ENCODE results near the gene ANXA9. TPM values are rescaled to one million over a fixed set of nuclear protein-coding genes. Genes with fewer than 3 reads are reported as not detected.

ANXA9 gene
- total RNA-seq, 2 experiments from 2014 or later, result not detected

DNA sequence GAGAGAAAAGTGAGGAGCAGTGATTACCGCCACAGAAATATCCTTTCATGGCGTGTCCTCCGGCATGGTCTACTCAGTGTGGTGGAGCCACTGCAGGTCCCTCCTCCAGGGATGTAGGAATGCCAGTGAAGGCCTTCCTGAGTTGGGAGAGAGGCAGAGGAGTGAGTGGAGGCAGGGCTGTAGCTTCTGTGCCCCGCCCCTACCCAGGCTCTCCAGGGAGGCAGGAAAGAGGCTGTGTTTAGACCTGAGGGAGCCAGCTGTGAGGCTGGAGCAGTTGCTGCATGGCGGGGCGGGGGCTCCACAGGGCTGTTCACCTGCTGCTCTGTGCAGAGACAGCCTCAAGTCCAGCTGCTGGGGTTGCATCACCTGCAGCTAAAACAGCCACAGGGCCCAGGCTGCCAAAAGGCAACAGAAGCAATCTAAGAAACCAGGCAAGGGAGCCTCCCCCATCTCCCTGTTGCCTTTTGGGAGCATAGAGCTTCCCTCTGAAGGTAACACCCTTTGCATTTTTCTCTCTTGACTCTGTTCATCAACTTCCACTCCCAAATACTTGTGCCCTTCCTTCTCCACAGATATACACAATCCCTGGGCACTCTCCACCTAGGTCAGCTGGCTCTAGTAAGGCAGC is 801 bp upstream of the ANXA9 start:
- POLR2A ChIA-PET, result interaction anchor here (1.4 kb wide), 1 partner anchor 90 kb away, joined by 3 read pairs; no protein-coding TSS in a partner anchor
- H3K9me3 Mint-ChIP-seq, result no peaks in the 10 kb centered on the region
- ATAC-seq (ENCODE audit: low read depth), result no peak
- H3K27me3 Mint-ChIP-seq, result peaks cover 4% of the 10 kb centered on the region
- no peak overlapping the region for H3K4me3 Mint-ChIP-seq
- H3K4me1 Mint-ChIP-seq, result peaks cover 19% of the 10 kb centered on the region
- no peak for DNase-seq
- H3K36me3 Mint-ChIP-seq, result no peaks in the 10 kb centered on the region
- H3K27ac Mint-ChIP-seq, result peak overlapping the region; percentile 24

DNA sequence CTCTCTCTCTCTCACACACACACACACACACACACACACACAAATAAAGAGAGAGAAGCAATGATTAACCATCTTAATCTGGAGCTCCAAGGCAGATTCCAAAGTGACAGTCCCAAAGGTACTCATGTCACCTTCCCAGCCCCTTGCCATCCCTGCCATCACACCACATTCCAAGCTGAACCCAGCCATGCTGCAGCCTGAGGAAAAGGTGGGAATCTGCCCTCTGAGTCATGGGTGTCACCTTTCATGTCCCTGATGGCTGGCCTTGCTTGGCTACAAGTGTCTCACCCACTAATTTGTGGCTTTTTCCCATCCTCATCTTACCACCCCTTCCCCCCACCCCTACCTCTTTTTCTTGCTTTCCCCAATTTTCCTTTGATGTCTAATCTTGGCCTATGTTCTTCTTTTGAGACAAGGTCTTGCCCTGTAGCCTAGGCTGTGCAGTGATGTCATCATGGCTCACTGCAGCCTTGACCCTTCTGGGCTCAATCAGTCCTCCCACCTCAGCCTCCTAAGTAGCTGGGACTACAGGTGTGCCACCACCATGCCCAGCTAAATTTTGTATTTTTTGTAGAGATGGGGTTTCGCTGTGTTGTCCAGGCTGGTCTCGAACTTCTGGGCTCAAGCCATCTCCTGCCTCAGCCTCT is 3.2 kb downstream of the ANXA9 start:
- POLR2A ChIA-PET, result no interaction called here
- no peaks in the 10 kb centered on the region for H3K36me3 Mint-ChIP-seq
- DNase-seq (no peak), ATAC-seq (ENCODE audit: low read depth) (no peak)
- peaks cover 4% of the 10 kb centered on the region for H3K27me3 Mint-ChIP-seq
- no peaks in the 10 kb centered on the region for H3K9me3 Mint-ChIP-seq
- no peak overlapping the region for H3K4me3 Mint-ChIP-seq
- H3K27ac Mint-ChIP-seq, result no peak overlapping the region
- H3K4me1 Mint-ChIP-seq, result peaks cover 9% of the 10 kb centered on the region

- no peak overlapping the region for H3K4me3 Mint-ChIP-seq
- POLR2A ChIA-PET, result no interaction called here
- H3K27me3 Mint-ChIP-seq, result peaks cover 4% of the 10 kb centered on the region
- DNase-seq, result no peak
- ATAC-seq (ENCODE audit: low read depth), result no peak
- H3K27ac Mint-ChIP-seq, result no peak overlapping the region
- peaks cover 9% of the 10 kb centered on the region for H3K4me1 Mint-ChIP-seq
- no peaks in the 10 kb centered on the region for H3K36me3 Mint-ChIP-seq
- H3K9me3 Mint-ChIP-seq, result no peaks in the 10 kb centered on the region
Observed at GRCh38 chr1:150987924-150988323, 5.8 kb downstream of the ANXA9 start.

DNA sequence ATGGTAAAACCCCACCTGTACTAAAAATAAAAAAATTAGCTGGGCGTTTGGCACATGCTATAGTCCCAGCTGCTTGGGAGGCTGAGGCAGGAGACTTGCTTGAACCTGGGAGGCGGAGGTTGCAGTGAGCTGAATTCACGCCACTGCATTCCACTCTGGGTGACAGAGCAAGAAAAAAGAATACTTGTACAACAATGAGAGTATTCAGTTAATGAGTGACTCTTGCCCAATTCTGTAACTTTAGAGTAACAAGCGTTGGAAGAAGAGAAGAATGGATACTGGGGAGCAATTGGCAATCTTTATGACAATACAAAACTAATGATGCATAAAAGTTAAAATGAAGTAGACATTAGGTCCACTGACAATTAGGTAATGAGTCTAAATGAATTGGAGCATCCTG is 10.5 kb downstream of the ANXA9 start:
- no peak overlapping the region for H3K4me3 Mint-ChIP-seq
- H3K36me3 Mint-ChIP-seq, result no peaks in the 10 kb centered on the region
- POLR2A ChIA-PET, result no interaction called here
- H3K27ac Mint-ChIP-seq, result no peak overlapping the region
- H3K27me3 Mint-ChIP-seq, result no peaks in the 10 kb centered on the region
- H3K9me3 Mint-ChIP-seq, result no peaks in the 10 kb centered on the region
- ATAC-seq (ENCODE audit: low read depth) (no peak), DNase-seq (no peak)
- peaks cover 14% of the 10 kb centered on the region for H3K4me1 Mint-ChIP-seq

DNA sequence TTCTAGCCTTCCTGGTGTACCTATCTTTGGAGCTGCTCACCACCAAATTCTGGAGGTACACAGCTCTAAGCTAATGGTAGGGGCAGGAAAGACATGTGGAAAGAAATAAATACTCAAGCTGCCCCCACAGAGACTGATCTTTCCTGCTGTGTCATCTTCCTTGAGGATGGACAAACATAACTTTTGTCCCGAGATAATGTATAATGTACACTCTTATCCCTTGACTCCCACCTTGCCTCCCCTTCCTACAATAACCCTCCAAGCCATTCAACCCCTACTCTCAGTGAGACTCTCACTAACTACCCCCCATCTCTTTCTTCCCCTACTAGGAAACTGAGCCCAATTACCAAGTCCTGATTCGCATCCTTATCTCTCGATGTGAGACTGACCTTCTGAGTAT is 12.2 kb downstream of the ANXA9 start:
- DNase-seq, result no peak
- Mint-ChIP-seq H3K9me3 (no peaks in the 10 kb centered on the region), H3K36me3 (no peaks in the 10 kb centered on the region), H3K27ac (no peak overlapping the region), H3K27me3 (no peaks in the 10 kb centered on the region), H3K4me1 (peaks cover 5% of the 10 kb centered on the region), H3K4me3 (no peak overlapping the region)
- POLR2A ChIA-PET, result interaction anchor here (1.5 kb wide), 1 partner anchor 25 kb away, joined by 6 read pairs; no protein-coding TSS in a partner anchor
- ATAC-seq (ENCODE audit: low read depth), result no peak

DNA sequence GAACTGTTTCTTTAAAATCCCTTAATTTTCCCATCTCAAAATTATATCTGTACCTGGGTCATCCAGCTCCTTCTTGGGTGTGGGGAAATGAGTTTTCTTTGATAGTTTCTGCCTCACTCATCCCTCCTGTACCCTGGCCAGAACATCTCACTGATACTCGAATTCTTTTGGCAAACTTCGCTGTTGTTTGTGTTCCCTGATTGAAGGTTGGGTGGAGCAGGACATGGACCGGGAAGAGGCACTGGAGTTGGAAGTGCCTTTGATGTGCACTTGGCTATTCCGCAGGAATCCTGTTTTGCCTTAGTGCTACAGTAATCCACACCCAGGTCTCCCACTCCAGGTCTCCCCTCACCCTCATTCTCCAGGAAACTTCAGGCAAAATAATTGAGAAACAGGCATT is 13.4 kb downstream of the ANXA9 start:
- no peaks in the 10 kb centered on the region for H3K27me3 Mint-ChIP-seq
- H3K36me3 Mint-ChIP-seq, result peaks cover 4% of the 10 kb centered on the region
- peaks cover 10% of the 10 kb centered on the region for H3K4me1 Mint-ChIP-seq
- no peak overlapping the region for H3K4me3 Mint-ChIP-seq
- H3K9me3 Mint-ChIP-seq, result no peaks in the 10 kb centered on the region
- no peak for DNase-seq
- H3K27ac Mint-ChIP-seq, result peak overlapping the region; percentile 21
- POLR2A ChIA-PET, result no interaction called here
- ATAC-seq (ENCODE audit: low read depth), result no peak

- Mint-ChIP-seq H3K27me3 (no peaks in the 10 kb centered on the region), H3K4me3 (no peak overlapping the region), H3K9me3 (no peaks in the 10 kb centered on the region), H3K27ac (peak overlapping the region; percentile 21), H3K4me1 (peaks cover 12% of the 10 kb centered on the region), H3K36me3 (peaks cover 6% of the 10 kb centered on the region)
- DNase-seq (no peak), ATAC-seq (ENCODE audit: low read depth) (no peak)
- POLR2A ChIA-PET, result no interaction called here
Observed at GRCh38 chr1:150995896-150996295, 13.8 kb downstream of the ANXA9 start.

DNA sequence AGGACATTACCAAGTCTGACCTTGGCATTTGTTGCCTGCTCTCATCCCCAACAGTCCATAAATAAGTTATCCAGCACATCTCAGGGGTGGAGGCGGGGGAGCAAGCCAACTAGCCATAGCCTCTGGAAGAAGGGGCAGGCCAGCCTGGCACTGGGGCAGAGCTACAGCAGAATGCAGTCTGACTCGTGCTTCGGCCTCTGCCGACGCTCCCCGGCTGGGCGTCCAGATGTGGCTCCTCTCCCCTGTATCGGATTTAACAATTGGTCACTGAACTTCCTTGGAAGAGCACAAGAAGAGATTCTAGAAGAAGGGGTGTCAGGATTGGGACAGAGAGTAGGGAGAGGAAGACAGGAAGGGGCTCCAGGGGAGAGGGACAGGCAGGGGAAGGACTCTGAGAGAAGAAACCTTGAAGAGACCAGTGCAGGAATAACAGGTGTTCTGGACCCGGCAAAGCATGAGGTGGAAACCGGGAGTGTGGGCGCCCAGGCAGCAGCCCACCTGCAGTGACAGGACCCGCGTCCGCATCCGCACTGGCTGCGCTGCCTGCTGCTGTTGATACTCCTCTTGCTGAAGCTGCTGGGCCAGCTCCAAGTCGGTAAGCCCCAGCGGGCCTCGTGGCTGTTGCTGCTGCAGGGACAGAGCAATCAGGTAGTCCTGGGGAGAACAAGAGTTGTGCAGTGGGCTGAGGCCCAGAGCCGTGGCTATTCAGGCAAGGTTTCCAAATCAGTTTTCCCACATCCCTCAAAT is 15.2 kb downstream of the ANXA9 start:
- POLR2A ChIA-PET, result no interaction called here

GRCh38 chr1:150997949-150998348 is 15.9 kb downstream of the ANXA9 start:
- ATAC-seq (ENCODE audit: low read depth), result no peak
- H3K36me3 Mint-ChIP-seq, result peaks cover 8% of the 10 kb centered on the region
- no peak for DNase-seq
- no peaks in the 10 kb centered on the region for H3K27me3 Mint-ChIP-seq
- POLR2A ChIA-PET, result no interaction called here
- no peak overlapping the region for H3K27ac Mint-ChIP-seq
- H3K4me1 Mint-ChIP-seq, result peaks cover 24% of the 10 kb centered on the region
- H3K4me3 Mint-ChIP-seq, result no peak overlapping the region
- H3K9me3 Mint-ChIP-seq, result no peaks in the 10 kb centered on the region

More for the DNA sequence above, 15.2 kb downstream of the ANXA9 start:
- peaks cover 8% of the 10 kb centered on the region for H3K36me3 Mint-ChIP-seq
- H3K27me3 Mint-ChIP-seq, result no peaks in the 10 kb centered on the region
- no peaks in the 10 kb centered on the region for H3K9me3 Mint-ChIP-seq
- ATAC-seq (ENCODE audit: low read depth), result peak; percentile 6
- no peak overlapping the region for H3K27ac Mint-ChIP-seq
- H3K4me1 Mint-ChIP-seq, result peaks cover 18% of the 10 kb centered on the region
- no peak overlapping the region for H3K4me3 Mint-ChIP-seq
- no peak for DNase-seq

GRCh38 chr1:150999051-150999674 is 17.1 kb downstream of the ANXA9 start:
- POLR2A ChIA-PET, result no interaction called here
- H3K27me3 Mint-ChIP-seq, result no peaks in the 10 kb centered on the region
- H3K27ac Mint-ChIP-seq, result no peak overlapping the region
- DNase-seq (no peak), ATAC-seq (ENCODE audit: low read depth) (peak; percentile 24)
- H3K36me3 Mint-ChIP-seq, result peaks cover 8% of the 10 kb centered on the region
- H3K4me3 Mint-ChIP-seq, result no peak overlapping the region
- no peaks in the 10 kb centered on the region for H3K9me3 Mint-ChIP-seq
- peaks cover 32% of the 10 kb centered on the region for H3K4me1 Mint-ChIP-seq

- Mint-ChIP-seq H3K4me1 (peaks cover 38% of the 10 kb centered on the region), H3K4me3 (no peak overlapping the region), H3K9me3 (no peaks in the 10 kb centered on the region), H3K36me3 (peaks cover 8% of the 10 kb centered on the region), H3K27ac (no peak overlapping the region), H3K27me3 (no peaks in the 10 kb centered on the region)
- POLR2A ChIA-PET, result interaction anchor here (0.6 kb wide), 1 partner anchor 89 kb away, joined by 4 read pairs; no protein-coding TSS in a partner anchor
- DNase-seq (no peak), ATAC-seq (ENCODE audit: low read depth) (no peak)
Observed at GRCh38 chr1:150999926-151000325, 17.8 kb downstream of the ANXA9 start.

- H3K4me1 Mint-ChIP-seq, result peaks cover 40% of the 10 kb centered on the region
- no peaks in the 10 kb centered on the region for H3K27me3 Mint-ChIP-seq
Observed at GRCh38 chr1:151000408-151000807, 18.3 kb downstream of the ANXA9 start.

DNA sequence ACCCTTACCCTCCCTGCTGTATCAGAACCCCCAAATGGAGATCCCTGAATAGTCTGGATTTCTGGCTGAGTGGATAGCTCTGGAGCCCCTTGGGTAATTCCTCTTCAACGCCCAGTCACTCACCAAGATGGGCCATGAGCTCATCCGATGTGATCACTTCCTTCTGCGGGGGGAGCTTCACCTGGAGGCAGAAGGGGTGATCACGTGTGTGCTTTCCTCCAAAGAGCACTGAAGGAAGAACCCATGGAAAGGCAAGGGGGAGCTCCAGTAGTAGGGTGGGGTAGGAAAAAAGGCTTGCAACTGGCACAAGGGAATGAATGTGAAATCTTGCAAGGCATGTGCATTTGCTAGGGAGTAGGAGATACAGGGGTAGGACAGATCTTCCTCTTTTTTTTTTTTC is 19.5 kb downstream of the ANXA9 start:
- DNase-seq (no peak), ATAC-seq (ENCODE audit: low read depth) (no peak)
- Mint-ChIP-seq H3K27ac (no peak overlapping the region), H3K9me3 (no peaks in the 10 kb centered on the region), H3K36me3 (peaks cover 8% of the 10 kb centered on the region), H3K4me3 (no peak overlapping the region), H3K27me3 (no peaks in the 10 kb centered on the region), H3K4me1 (peaks cover 43% of the 10 kb centered on the region)
- POLR2A ChIA-PET, result interaction anchor here (1.0 kb wide), 1 partner anchor 24 kb away, joined by 3 read pairs; no protein-coding TSS in a partner anchor

More at GRCh38 chr1:151000408-151000807, 18.3 kb downstream of the ANXA9 start:
- no peak for ATAC-seq (ENCODE audit: low read depth)
- peaks cover 8% of the 10 kb centered on the region for H3K36me3 Mint-ChIP-seq
- no peak overlapping the region for H3K4me3 Mint-ChIP-seq
- DNase-seq, result no peak
- H3K27ac Mint-ChIP-seq, result no peak overlapping the region
- no peaks in the 10 kb centered on the region for H3K9me3 Mint-ChIP-seq
- POLR2A ChIA-PET, result interaction anchor here (0.6 kb wide), 1 partner anchor 89 kb away, joined by 4 read pairs; no protein-coding TSS in a partner anchor

Measured in activated naive CD8-positive, alpha-beta T cell treated with anti-CD3 and anti-CD28 coated beads, Interleukin-2, amount 10 ng/mL, durations not matched to agents 7 days and 5 days (primary cell).